ENCODE measurements around the gene MYO9A. TPM values are rescaled to one million over a fixed set of nuclear protein-coding genes. Genes with fewer than 3 reads are reported as not detected.
A peak's percentile ranks its signal among the peaks of the same experiment; 100 is the strongest.

MYO9A gene
- total RNA-seq, 1 donor from 2014 or later: 38.5 TPM

DNA sequence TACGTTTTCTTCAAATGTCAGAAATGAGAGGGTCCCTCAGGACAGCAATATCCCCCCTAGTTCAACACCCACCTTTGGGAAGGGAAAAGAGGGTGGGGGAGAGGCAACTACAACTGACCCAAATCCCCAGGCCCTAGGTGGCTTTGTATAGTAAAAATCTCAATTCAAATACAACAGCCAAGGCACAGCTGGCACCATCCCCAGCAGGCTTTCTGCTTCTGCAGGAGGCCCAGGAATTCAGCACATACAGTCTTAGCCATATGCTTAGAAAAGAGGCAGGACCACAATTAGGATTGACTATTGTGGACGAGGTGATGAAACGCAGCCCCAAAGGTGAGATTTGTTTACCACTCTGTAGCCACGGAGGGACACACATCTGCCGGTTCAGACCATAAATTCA, 291.8 kb downstream of the MYO9A start:
- H3K4me3 ChIP-seq: no peak overlapping the region
- peaks cover 13% of the 10 kb centered on the region for H3K4me1 ChIP-seq
- TF ChIP-seq EZH2 (IDR thresholded peaks at IDR 0.05) (no peak), EZH2phosphoT487 (IDR thresholded peaks at IDR 0.05) (no peak)
- TF ChIP-seq, protein P1, sequence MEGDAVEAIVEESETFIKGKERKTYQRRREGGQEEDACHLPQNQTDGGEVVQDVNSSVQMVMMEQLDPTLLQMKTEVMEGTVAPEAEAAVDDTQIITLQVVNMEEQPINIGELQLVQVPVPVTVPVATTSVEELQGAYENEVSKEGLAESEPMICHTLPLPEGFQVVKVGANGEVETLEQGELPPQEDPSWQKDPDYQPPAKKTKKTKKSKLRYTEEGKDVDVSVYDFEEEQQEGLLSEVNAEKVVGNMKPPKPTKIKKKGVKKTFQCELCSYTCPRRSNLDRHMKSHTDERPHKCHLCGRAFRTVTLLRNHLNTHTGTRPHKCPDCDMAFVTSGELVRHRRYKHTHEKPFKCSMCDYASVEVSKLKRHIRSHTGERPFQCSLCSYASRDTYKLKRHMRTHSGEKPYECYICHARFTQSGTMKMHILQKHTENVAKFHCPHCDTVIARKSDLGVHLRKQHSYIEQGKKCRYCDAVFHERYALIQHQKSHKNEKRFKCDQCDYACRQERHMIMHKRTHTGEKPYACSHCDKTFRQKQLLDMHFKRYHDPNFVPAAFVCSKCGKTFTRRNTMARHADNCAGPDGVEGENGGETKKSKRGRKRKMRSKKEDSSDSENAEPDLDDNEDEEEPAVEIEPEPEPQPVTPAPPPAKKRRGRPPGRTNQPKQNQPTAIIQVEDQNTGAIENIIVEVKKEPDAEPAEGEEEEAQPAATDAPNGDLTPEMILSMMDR (IDR thresholded peaks at IDR 0.05): no peak
- H3K27ac ChIP-seq: no peak overlapping the region
- H3K27ac Mint-ChIP-seq: no peak overlapping the region
- H3K4me3 Mint-ChIP-seq: no peak overlapping the region
- H3K9ac ChIP-seq: no peak overlapping the region
- H3K27me3 Mint-ChIP-seq (ENCODE audit: insufficient read depth, low read depth): no peaks in the 10 kb centered on the region
- peaks cover 48% of the 10 kb centered on the region for H3K36me3 Mint-ChIP-seq
- H3K4me1 Mint-ChIP-seq: no peaks in the 10 kb centered on the region
- peak overlapping the region; percentile 42 for H3K4me2 ChIP-seq
- no peaks in the 10 kb centered on the region for H3F3A ChIP-seq (ENCODE audit: low read depth)
- H3K27me3 ChIP-seq: no peaks in the 10 kb centered on the region
- H2AFZ ChIP-seq (replicated peaks): no peak overlapping the region
- DNase-seq (ENCODE audit: low spot score): peak; percentile 29
- H3K36me3 ChIP-seq: no peaks in the 10 kb centered on the region
- peaks cover 19% of the 10 kb centered on the region for H3K9me3 Mint-ChIP-seq
- H3K79me2 ChIP-seq (ENCODE audit: low read depth): no peaks in the 10 kb centered on the region
- H4K20me1 ChIP-seq (ENCODE audit: low read depth): no peaks in the 10 kb centered on the region
- no peaks in the 10 kb centered on the region for H3K9me3 ChIP-seq (ENCODE audit: low read depth)

DNA sequence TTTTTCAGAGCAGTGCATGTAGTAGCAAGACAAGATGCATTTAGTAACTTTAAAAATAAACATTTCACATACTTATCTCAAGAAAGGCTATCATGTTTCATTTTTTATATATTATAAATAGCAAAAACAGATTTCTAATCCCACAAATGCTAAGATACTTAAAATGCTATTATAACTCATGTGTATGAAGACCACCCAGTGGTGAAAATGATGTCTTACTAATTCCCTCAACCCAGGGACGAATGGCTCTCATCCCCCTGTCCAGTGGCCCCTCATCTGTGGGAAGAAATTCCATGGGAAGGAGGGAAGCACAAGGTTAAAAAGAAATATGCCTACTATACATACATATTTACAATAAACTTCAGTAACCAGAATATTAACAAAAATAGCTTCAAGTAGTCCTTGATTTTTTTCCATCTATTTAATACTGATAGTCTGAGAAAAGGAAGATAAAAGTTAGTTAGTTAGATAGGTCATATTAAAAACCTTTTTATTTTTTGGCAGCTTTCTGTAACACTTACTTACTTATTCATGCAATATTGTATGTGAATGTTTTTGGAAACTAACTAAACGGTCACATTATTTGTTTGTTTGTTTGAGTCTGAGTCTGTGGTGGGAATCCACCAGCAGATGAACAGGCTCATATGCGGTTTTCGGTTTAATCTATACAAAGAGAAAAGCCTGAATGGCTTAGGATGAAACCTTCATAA, 292.8 kb downstream of the MYO9A start:
- Histone ChIP-seq H3F3A (ENCODE audit: low read depth) (no peaks in the 10 kb centered on the region), H3K4me2 (no peak overlapping the region), H3K9ac (no peak overlapping the region), H3K9me3 (ENCODE audit: low read depth) (no peaks in the 10 kb centered on the region), H3K4me3 (no peak overlapping the region), H3K36me3 (no peaks in the 10 kb centered on the region), H2AFZ (replicated peaks) (no peak overlapping the region), H4K20me1 (ENCODE audit: low read depth) (no peaks in the 10 kb centered on the region), H3K27ac (no peak overlapping the region), H3K79me2 (ENCODE audit: low read depth) (no peaks in the 10 kb centered on the region), H3K4me1 (peaks cover 13% of the 10 kb centered on the region), H3K27me3 (no peaks in the 10 kb centered on the region)
- DNase-seq (ENCODE audit: low spot score): no peak
- no peaks in the 10 kb centered on the region for H3K4me1 Mint-ChIP-seq
- no peak overlapping the region for H3K27ac Mint-ChIP-seq
- no peaks in the 10 kb centered on the region for H3K27me3 Mint-ChIP-seq (ENCODE audit: insufficient read depth, low read depth)
- peaks cover 53% of the 10 kb centered on the region for H3K36me3 Mint-ChIP-seq
- TF ChIP-seq EZH2phosphoT487 (IDR thresholded peaks at IDR 0.05) (no peak), EZH2 (IDR thresholded peaks at IDR 0.05) (no peak)
- TF ChIP-seq, protein P1 (IDR thresholded peaks at IDR 0.05): no peak
- H3K9me3 Mint-ChIP-seq: peaks cover 27% of the 10 kb centered on the region
- H3K4me3 Mint-ChIP-seq: no peak overlapping the region

DNA sequence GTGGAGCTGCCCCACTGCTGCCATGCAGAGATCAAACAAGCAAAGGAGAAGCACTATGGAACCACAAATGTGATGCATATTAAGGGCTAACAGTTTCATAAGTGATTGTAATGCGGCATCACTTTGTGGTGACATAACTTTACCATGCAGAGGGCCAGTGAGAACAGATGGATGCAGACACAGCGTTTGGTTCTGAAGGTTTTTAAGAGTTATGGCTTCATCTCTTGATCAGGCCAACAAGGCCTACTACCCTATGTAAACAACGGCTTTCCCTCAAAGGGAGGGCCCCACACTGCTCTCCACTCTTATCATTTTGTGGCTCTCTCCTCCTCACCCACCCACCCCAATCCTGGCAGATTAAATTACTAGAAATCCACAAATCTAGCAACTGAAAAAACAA, 294.1 kb downstream of the MYO9A start:
- H3K4me3 ChIP-seq: no peak overlapping the region
- H3K27me3 ChIP-seq: no peaks in the 10 kb centered on the region
- Mint-ChIP-seq H3K9me3 (peaks cover 30% of the 10 kb centered on the region), H3K36me3 (peaks cover 50% of the 10 kb centered on the region), H3K27me3 (ENCODE audit: insufficient read depth, low read depth) (no peaks in the 10 kb centered on the region), H3K4me1 (no peaks in the 10 kb centered on the region), H3K27ac (no peak overlapping the region), H3K4me3 (no peak overlapping the region)
- DNase-seq (ENCODE audit: low spot score): no peak
- no peak overlapping the region for H3K4me2 ChIP-seq
- H3K9ac ChIP-seq: no peak overlapping the region
- no peaks in the 10 kb centered on the region for H3K36me3 ChIP-seq
- no peaks in the 10 kb centered on the region for H3K9me3 ChIP-seq (ENCODE audit: low read depth)
- H3F3A ChIP-seq (ENCODE audit: low read depth): no peaks in the 10 kb centered on the region
- TF ChIP-seq EZH2phosphoT487 (IDR thresholded peaks at IDR 0.05): no peak
- no peak for TF ChIP-seq EZH2 (IDR thresholded peaks at IDR 0.05)
- TF ChIP-seq, protein P1 (IDR thresholded peaks at IDR 0.05): no peak
- no peaks in the 10 kb centered on the region for H4K20me1 ChIP-seq (ENCODE audit: low read depth)
- H2AFZ ChIP-seq (replicated peaks): no peak overlapping the region
- no peaks in the 10 kb centered on the region for H3K79me2 ChIP-seq (ENCODE audit: low read depth)
- H3K4me1 ChIP-seq: peaks cover 13% of the 10 kb centered on the region
- no peak overlapping the region for H3K27ac ChIP-seq

Data from neural progenitor cell (in vitro differentiated cells).